SK-N-MC (cell line): ENCODE results near the gene SLC23A3.

Source experiments
- DNase-seq: peaks from one replicate; pipeline ENCODE4 v3.0.0-alpha.2; 2011; ENCODE audit warnings: low read depth, low spot score
- H3K27ac ChIP-seq: fragments of 200-600 bp; sonication (generic); 2 replicates; pipeline ENCODE4 v1.5.1; 2016; ENCODE audit warnings: mixed run types
- H3K36me3 ChIP-seq: fragments of 200-600 bp; sonication (generic); 2 replicates; pipeline ENCODE4 v1.6.1; 2017; ENCODE audit warnings: antibody characterized with exemption, low read length, mixed read lengths; ENCODE audit not compliant: insufficient read depth
- H3K4me3 ChIP-seq: fragments of 200-600 bp; sonication (generic); 2 replicates; pipeline ENCODE4 v1.5.1; 2016
- H3K9ac ChIP-seq: fragments of 200-600 bp; sonication (generic); 2 replicates; pipeline ENCODE4 v1.8.0; 2017; ENCODE audit warnings: mixed run types, mixed read lengths; ENCODE audit not compliant: insufficient read length
- H3K9me3 ChIP-seq: fragments of 200-600 bp; sonication (generic); 2 replicates; pipeline ENCODE4 v1.6.1; 2017; ENCODE audit warnings: low read depth, mild to moderate bottlenecking, antibody characterized with exemption, low read length, moderate library complexity, mixed read lengths
- EZH2 ChIP-seq: fragments of 200-600 bp; sonication (generic); IDR thresholded peaks from one replicate; pipeline ENCODE4 v1.6.1; 2017; ENCODE audit warnings: antibody characterized with exemption
- FOXP2 ChIP-seq: optimal IDR thresholded peaks from 2 replicates; pipeline ENCODE3; 2011; ENCODE audit warnings: mild to moderate bottlenecking, moderate library complexity; ENCODE audit not compliant: insufficient read depth; ENCODE audit errors: extremely low read length, control extremely low read depth
- POLR2AphosphoS5 ChIP-seq: IDR thresholded peaks from 2 replicates; pipeline ENCODE4 v1.6.1; 2012; ENCODE audit warnings: mild to moderate bottlenecking, low read depth, low read length, borderline replicate concordance

Gene SLC23A3

GRCh38 chr2:219178377-219179175 lies 8.7 kb upstream of the SLC23A3 start:
- H3K36me3 ChIP-seq, result peaks cover 41% of the 10 kb centered on the region
- H3K9me3 ChIP-seq, result no peaks in the 10 kb centered on the region
- DNase-seq, result no peak
- H3K27ac ChIP-seq, result 0 out of 2 replicates have a peak overlapping the region, but pooled peaks have one; percentile 31
- peak overlapping the region; percentile 90 for H3K4me3 ChIP-seq
- no peak for TF ChIP-seq EZH2
- no peak for TF ChIP-seq FOXP2
- TF ChIP-seq POLR2AphosphoS5, result no peak
- peak overlapping the region; percentile 82 for H3K9ac ChIP-seq

GRCh38 chr2:219177552-219178376 lies 7.9 kb upstream of the SLC23A3 start, which contains the start of gene RETREG2:
Gene RETREG2 (plus strand): TSS chr2:219178275. CDS start chr2:219178353, 78 bp downstream.
- peak within 1 kb of the TSS; percentile 90 for H3K4me3 ChIP-seq
- no peaks in the 10 kb centered on the region for H3K9me3 ChIP-seq
- TF ChIP-seq POLR2AphosphoS5, result peak; percentile 96
- no peak for TF ChIP-seq EZH2
- TF ChIP-seq FOXP2, result peak; percentile 72
- H3K27ac ChIP-seq, result peak within 1 kb of the TSS; percentile 88
- DNase-seq, result no peak
- H3K36me3 ChIP-seq, result peaks cover 34% of the 10 kb centered on the region
- peak within 1 kb of the TSS; percentile 84 for H3K9ac ChIP-seq

GRCh38 chr2:219176818-219177551 lies 7.2 kb upstream of the SLC23A3 start, which contains the start of gene CNPPD1:
Gene CNPPD1 (minus strand): TSS chr2:219176925. CDS start chr2:219176828, 97 bp downstream.
- Histone ChIP-seq H3K36me3 (peaks cover 28% of the 10 kb centered on the region), H3K9me3 (no peaks in the 10 kb centered on the region), H3K4me3 (peak within 1 kb of the TSS; percentile 90), H3K9ac (peak within 1 kb of the TSS; percentile 84), H3K27ac (peak within 1 kb of the TSS; percentile 88)
- no peak for DNase-seq
- peak; percentile 85 for TF ChIP-seq POLR2AphosphoS5
- TF ChIP-seq EZH2, result no peak

- Histone ChIP-seq H3K27ac (no peak overlapping the region), H3K4me3 (peak overlapping the region; percentile 90), H3K9ac (peak overlapping the region; percentile 84), H3K36me3 (peaks cover 20% of the 10 kb centered on the region), H3K9me3 (no peaks in the 10 kb centered on the region)
- no peak for DNase-seq
- TF ChIP-seq EZH2, result no peak
- no peak for TF ChIP-seq POLR2AphosphoS5
- TF ChIP-seq FOXP2, result no peak
These were observed 6.3 kb upstream of the SLC23A3 start for GRCh38 chr2:219175928-219176817.

- DNase-seq, result no peak
- Histone ChIP-seq H3K4me3 (peak overlapping the region; percentile 90), H3K9ac (peak overlapping the region; percentile 84), H3K27ac (no peak overlapping the region), H3K9me3 (no peaks in the 10 kb centered on the region), H3K36me3 (peaks cover 14% of the 10 kb centered on the region)
- no peak for TF ChIP-seq EZH2
- no peak for TF ChIP-seq FOXP2
These were observed 5.7 kb upstream of the SLC23A3 start for GRCh38 chr2:219175486-219175885.

- DNase-seq, result no peak
- H3K36me3 ChIP-seq, result peaks cover 7% of the 10 kb centered on the region; the same call in 1 of the 2 replicates
- H3K9ac ChIP-seq, result no peak overlapping the region
- H3K27ac ChIP-seq, result no peak overlapping the region
- TF ChIP-seq FOXP2 (no peak), POLR2AphosphoS5 (no peak)
- no peak overlapping the region for H3K4me3 ChIP-seq
- no peaks in the 10 kb centered on the region for H3K9me3 ChIP-seq
These were observed 5.0 kb upstream of the SLC23A3 start for GRCh38 chr2:219174801-219175200.

GRCh38 chr2:219174146-219174545 lies 4.3 kb upstream of the SLC23A3 start:
- no peak for DNase-seq
- Histone ChIP-seq H3K27ac (no peak overlapping the region), H3K9ac (no peak overlapping the region), H3K36me3 (peaks cover 4% of the 10 kb centered on the region; the same call in 1 of the 2 replicates), H3K4me3 (no peak overlapping the region), H3K9me3 (no peaks in the 10 kb centered on the region)
- no peak for TF ChIP-seq FOXP2
- no peak for TF ChIP-seq EZH2
- no peak for TF ChIP-seq POLR2AphosphoS5
